ENCODE measurements around the gene KY.
A peak's percentile ranks its signal among the peaks of the same experiment; 100 is the strongest.
"Not testable (repeated sequence)": the region's sequence is repeated elsewhere in the genome, so short reads cannot be mapped to it uniquely, and the experiment has no call there.

KY gene

DNA sequence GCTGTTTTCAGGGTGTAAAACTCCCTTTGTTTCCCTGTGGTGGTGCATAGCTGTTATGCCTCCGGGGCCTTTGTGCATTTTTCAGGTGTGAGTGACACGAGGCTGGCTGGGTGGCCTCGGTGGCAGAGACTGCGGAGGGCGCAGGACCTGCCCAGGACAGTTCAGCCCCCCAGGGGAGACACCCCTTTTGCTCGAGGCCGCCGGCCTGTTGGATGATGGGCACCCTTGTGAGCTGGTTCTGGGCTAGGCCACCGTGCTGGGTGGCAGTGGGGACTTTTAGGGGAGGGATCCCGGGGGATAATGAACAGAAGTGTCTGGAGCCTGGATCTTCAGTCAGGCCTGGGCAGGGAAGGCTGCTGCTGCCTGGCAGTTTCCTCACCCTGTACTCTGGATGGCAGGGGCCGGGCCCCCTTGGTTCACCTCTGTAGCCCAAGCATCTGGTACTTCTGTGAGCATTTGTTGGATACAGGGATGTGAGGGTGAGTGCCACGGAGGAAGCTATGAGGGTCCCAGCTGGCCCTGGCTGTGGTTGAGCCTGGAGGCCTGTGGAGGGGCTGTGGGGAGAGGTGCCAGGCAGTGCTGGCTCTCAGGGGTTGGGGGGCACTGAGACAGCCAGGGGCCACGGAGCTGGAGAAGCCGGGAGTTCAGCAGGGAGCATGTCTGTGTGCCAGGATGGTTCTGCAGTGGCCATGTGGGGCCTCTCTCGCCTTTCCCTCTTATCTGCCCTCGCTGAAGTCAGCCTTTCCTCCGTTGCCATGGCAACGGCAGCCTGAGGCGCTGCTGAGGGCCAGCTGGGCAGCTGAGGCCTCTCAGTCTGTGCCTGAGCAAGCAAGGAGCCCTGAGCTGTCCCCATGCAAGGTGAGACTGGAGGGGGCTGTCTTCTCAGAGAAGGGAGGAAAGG, 49.0 kb downstream of the KY start:
- no peak overlapping the region for H3K27ac ChIP-seq (ENCODE audit: insufficient read depth in 1 of 2, low read depth in 1 of 2, low read length in 2 of 2, poor library complexity in 1 of 2, severe bottlenecking in 2 of 2)
- 78% methylated on average over 12 of the region's 19 CpGs for WGBS (ENCODE audit: insufficient coverage)
- peak in 2 of 3 donors; percentile 7 to 16 for DNase-seq

DNA sequence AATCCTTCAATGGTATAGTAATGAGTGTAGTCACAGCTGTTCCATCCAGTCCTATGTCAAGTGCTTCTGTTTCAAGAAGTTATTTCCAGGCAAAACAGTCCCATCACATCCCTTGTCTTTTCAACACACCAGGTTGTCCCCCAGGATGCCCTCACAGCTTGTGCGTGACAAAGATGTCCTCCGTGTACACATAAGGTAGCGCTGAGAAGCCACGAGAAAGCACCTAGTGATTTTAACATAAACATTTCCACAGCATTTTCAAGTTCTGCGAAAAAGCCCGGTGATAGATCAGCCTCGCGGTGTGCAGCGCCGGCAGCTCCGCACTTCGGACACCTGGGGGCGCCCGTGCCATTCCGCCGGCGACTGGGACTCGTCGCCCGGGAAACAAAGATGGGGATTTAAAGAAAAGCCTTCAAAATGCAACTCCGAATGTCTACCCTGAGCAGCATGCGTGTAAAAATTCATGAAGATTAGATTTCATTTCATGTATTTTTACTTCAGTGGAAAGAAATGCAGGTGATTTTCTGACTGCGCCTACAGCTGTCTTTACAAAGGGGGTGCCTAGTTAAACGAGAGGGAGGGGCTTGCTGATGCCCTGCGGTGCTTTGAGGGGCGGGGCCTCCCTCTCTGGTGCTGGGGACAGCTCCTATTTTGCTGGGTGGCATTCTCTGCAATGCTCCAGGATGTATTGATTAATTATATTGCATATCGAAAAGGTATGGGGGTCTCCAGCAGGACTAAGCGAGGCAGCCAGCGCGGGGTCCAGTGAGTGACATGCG, 49.9 kb downstream of the KY start:
- Histone ChIP-seq H3K27ac (ENCODE audit: insufficient read depth in 1 of 2, low read depth in 1 of 2, low read length in 2 of 2, poor library complexity in 1 of 2, severe bottlenecking in 2 of 2) (no peak overlapping the region), H3K27me3 (replicated peaks in 2 of 5; ENCODE audit: control insufficient read depth in 4 of 5, insufficient read depth in 5 of 5, low read length in 4 of 5) (no peaks in the 10 kb centered on the region), H3K36me3 (ENCODE audit: control insufficient read depth in 4 of 4, insufficient read depth in 4 of 4, low read length in 3 of 4) (no peaks in the 10 kb centered on the region), H3K9me3 (ENCODE audit: control extremely low read depth in 1 of 5, control insufficient read depth in 4 of 5, insufficient read depth in 2 of 5, low read depth in 1 of 5, low read length in 4 of 5) (peaks cover 0 to 2% (median 0%) of the 10 kb centered on the region in 5 experiments), H3K4me1 (ENCODE audit: control extremely low read depth in 1 of 4, control insufficient read depth in 4 of 4, insufficient read depth in 4 of 4, low read length in 3 of 4) (peaks cover 0 to 44% (median 20%) of the 10 kb centered on the region in 4 experiments), H3K4me3 (ENCODE audit: control insufficient read depth in 1 of 7, extremely low read depth in 1 of 7, insufficient read depth in 4 of 7, low read depth in 2 of 7, low read length in 6 of 7) (peak overlapping the region in 2 of 7 experiments; percentile 14 to 43)
- CTCF ChIA-PET: interaction anchor here (0.7 to 10.9 kb wide), 23 partner anchors 8 to 1295 kb away, joined by 3 to 238 read pairs (median 4); partner anchors contain the start of gene KY
- POLR2A ChIA-PET: interaction anchor here (0.6 kb wide), 1 partner anchor 1902 kb away, joined by 3 read pairs; no protein-coding TSS in a partner anchor
- DNase-seq: peak; percentile 59 to 83 (median 83)
- WGBS (ENCODE audit: insufficient coverage): 11% methylated on average over 26 of the region's 31 CpGs

More for the DNA sequence above, 49.0 kb downstream of the KY start:
- POLR2A ChIA-PET: interaction anchor here (0.6 kb wide), 1 partner anchor 1901 kb away, joined by 3 read pairs; no protein-coding TSS in a partner anchor
- no peaks in the 10 kb centered on the region for H3K27me3 ChIP-seq (replicated peaks in 2 of 5; ENCODE audit: control insufficient read depth in 4 of 5, insufficient read depth in 5 of 5, low read length in 4 of 5)
- no peak overlapping the region for H3K4me3 ChIP-seq (ENCODE audit: control insufficient read depth in 1 of 7, extremely low read depth in 1 of 7, insufficient read depth in 4 of 7, low read depth in 2 of 7, low read length in 6 of 7)
- peaks cover under 1 to 53% (median 29%) of the 10 kb centered on the region in 4 experiments for H3K4me1 ChIP-seq (ENCODE audit: control extremely low read depth in 1 of 4, control insufficient read depth in 4 of 4, insufficient read depth in 4 of 4, low read length in 3 of 4)
- no peaks in the 10 kb centered on the region for H3K36me3 ChIP-seq (ENCODE audit: control insufficient read depth in 4 of 4, insufficient read depth in 4 of 4, low read length in 3 of 4)
- no peaks in the 10 kb centered on the region for H3K9me3 ChIP-seq (ENCODE audit: control extremely low read depth in 1 of 5, control insufficient read depth in 4 of 5, insufficient read depth in 2 of 5, low read depth in 1 of 5, low read length in 4 of 5)
- CTCF ChIA-PET: interaction anchor here (1.1 to 10.9 kb wide), 18 partner anchors 9 to 163 kb away, joined by 3 to 238 read pairs (median 5); partner anchors contain the start of gene KY

DNA sequence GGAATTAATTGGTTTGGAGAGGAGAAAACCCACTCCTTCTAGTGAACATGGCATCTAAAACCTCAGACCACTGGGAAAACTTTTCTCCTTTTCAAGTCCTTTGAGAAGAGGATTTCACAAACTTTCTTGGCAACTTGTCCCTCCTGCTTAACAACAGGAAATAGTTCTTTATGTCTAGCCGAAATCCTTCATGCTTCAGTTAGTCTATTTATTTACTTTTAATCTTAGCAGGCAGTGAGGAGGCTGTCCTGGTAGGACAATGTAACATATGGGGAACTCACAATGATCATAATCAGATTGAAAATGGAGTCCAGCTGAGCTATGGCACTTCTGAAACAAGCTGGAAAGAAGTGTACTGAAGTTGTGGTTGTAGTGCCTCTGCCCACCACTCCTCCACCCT, 50.6 kb downstream of the KY start:
- Histone ChIP-seq H3K27me3 (replicated peaks in 2 of 5; ENCODE audit: control insufficient read depth in 4 of 5, insufficient read depth in 5 of 5, low read length in 4 of 5) (no peaks in the 10 kb centered on the region), H3K4me1 (ENCODE audit: control extremely low read depth in 1 of 4, control insufficient read depth in 4 of 4, insufficient read depth in 4 of 4, low read length in 3 of 4) (peaks cover 0 to 37% (median 14%) of the 10 kb centered on the region in 4 experiments), H3K27ac (ENCODE audit: insufficient read depth in 1 of 2, low read depth in 1 of 2, low read length in 2 of 2, poor library complexity in 1 of 2, severe bottlenecking in 2 of 2) (no peak overlapping the region), H3K9me3 (ENCODE audit: control extremely low read depth in 1 of 5, control insufficient read depth in 4 of 5, insufficient read depth in 2 of 5, low read depth in 1 of 5, low read length in 4 of 5) (peaks cover 0 to 2% (median 0%) of the 10 kb centered on the region in 5 experiments), H3K4me3 (ENCODE audit: control insufficient read depth in 1 of 7, extremely low read depth in 1 of 7, insufficient read depth in 4 of 7, low read depth in 2 of 7, low read length in 6 of 7) (no peak overlapping the region), H3K36me3 (ENCODE audit: control insufficient read depth in 4 of 4, insufficient read depth in 4 of 4, low read length in 3 of 4) (no peaks in the 10 kb centered on the region)
- WGBS (ENCODE audit: insufficient coverage): no CpG with 5 or more reads among the region's 1 CpG
- DNase-seq: peak in 1 of 3 donors; percentile 24
- ChIA-PET CTCF (interaction anchor here (0.6 to 10.9 kb wide), 19 partner anchors 13 to 1295 kb away, joined by 3 to 238 read pairs (median 5); partner anchors contain the start of gene KY), POLR2A (no interaction called here)

DNA sequence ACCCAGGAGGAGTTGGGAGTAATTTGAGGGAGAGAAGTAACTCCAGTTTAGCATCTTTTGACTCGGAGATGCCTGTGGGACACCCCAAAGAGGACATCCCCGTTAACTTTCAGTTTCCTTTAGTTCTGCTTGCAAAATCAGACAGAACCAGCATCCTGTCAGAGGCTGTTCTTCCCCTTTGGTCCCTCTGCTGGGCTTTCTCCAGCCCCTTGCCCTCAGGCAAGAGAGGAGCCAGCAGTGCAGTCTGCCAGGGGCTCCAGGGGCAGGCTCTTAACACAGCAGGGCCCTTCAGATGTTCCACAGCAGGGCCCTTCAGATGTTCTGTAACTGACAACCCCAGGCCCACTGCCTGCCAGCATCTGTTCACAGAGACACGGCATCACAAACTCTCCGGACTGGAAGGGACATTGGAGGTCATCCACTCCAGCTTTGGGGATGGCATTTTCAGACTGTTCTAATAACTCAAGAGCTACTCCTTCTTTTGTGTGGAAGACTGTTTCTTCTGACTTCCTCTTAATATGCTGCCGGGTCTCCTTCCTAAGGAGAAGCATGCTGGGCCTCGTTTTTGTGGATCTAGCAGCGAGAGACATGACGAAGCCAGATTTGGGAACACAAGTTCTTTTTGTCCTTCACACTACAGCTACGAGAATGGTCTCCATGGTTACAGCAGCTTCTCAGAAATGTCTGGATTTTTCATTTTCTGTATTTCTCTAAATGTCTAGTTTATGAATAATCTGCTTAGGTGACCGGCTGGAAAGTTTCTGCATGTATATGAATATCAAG, 51.9 kb downstream of the KY start:
- no peaks in the 10 kb centered on the region for H3K36me3 ChIP-seq (ENCODE audit: control insufficient read depth in 4 of 4, insufficient read depth in 4 of 4, low read length in 3 of 4)

DNA sequence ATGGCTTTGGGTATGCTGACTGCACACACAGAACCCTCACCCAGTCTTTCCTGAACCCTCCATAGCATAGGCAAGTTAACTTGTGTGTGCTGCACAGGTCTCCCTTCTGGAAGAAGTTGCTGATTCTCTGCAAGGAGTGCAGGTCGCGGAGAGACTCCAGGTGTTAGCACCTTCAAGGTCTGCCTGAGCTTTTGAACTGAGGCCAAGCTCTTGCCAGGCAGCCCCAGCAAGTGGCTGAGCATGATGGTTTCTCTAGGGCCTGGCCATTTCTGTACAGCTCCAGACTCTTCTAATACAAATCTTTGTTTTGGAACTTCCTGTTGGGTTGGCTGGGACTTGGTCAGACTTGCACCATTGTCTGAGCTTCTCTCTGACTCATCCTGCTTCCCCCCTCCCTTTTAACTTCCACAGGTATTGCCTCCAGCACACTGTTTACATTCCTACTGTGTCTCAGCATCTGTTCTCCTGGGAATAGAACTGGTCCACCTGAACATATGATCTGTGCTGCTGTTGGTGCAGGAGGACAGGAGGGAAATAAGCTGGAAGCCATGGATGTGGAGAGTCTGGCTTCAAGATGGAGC, 53.3 kb downstream of the KY start:
- POLR2A ChIA-PET: no interaction called here
- H3K36me3 ChIP-seq (ENCODE audit: control insufficient read depth in 4 of 4, insufficient read depth in 4 of 4, low read length in 3 of 4): no peaks in the 10 kb centered on the region
- peaks cover 0 to 13% (median 2%) of the 10 kb centered on the region in 4 experiments for H3K4me1 ChIP-seq (ENCODE audit: control extremely low read depth in 1 of 4, control insufficient read depth in 4 of 4, insufficient read depth in 4 of 4, low read length in 3 of 4)
- 100% methylated on average over 2 of the region's 2 CpGs for WGBS (ENCODE audit: insufficient coverage)
- H3K27me3 ChIP-seq (replicated peaks in 2 of 5; ENCODE audit: control insufficient read depth in 4 of 5, insufficient read depth in 5 of 5, low read length in 4 of 5): no peaks in the 10 kb centered on the region
- peaks cover 0 to 2% (median 0%) of the 10 kb centered on the region in 5 experiments for H3K9me3 ChIP-seq (ENCODE audit: control extremely low read depth in 1 of 5, control insufficient read depth in 4 of 5, insufficient read depth in 2 of 5, low read depth in 1 of 5, low read length in 4 of 5)
- no peak for DNase-seq
- CTCF ChIA-PET: interaction anchor here (1.0 to 1.3 kb wide), 3 partner anchors 42 to 158 kb away, joined by 4 to 10 read pairs (median 6); no protein-coding TSS in a partner anchor
- H3K4me3 ChIP-seq (ENCODE audit: control insufficient read depth in 1 of 7, extremely low read depth in 1 of 7, insufficient read depth in 4 of 7, low read depth in 2 of 7, low read length in 6 of 7): no peak overlapping the region
- H3K27ac ChIP-seq (ENCODE audit: insufficient read depth in 1 of 2, low read depth in 1 of 2, low read length in 2 of 2, poor library complexity in 1 of 2, severe bottlenecking in 2 of 2): no peak overlapping the region

More for the DNA sequence above, 51.9 kb downstream of the KY start:
- Histone ChIP-seq H3K27me3 (replicated peaks in 2 of 5; ENCODE audit: control insufficient read depth in 4 of 5, insufficient read depth in 5 of 5, low read length in 4 of 5) (no peaks in the 10 kb centered on the region), H3K4me3 (ENCODE audit: control insufficient read depth in 1 of 7, extremely low read depth in 1 of 7, insufficient read depth in 4 of 7, low read depth in 2 of 7, low read length in 6 of 7) (no peak overlapping the region), H3K9me3 (ENCODE audit: control extremely low read depth in 1 of 5, control insufficient read depth in 4 of 5, insufficient read depth in 2 of 5, low read depth in 1 of 5, low read length in 4 of 5) (peaks cover 0 to 2% (median 0%) of the 10 kb centered on the region in 5 experiments), H3K27ac (ENCODE audit: insufficient read depth in 1 of 2, low read depth in 1 of 2, low read length in 2 of 2, poor library complexity in 1 of 2, severe bottlenecking in 2 of 2) (no peak overlapping the region), H3K4me1 (ENCODE audit: control extremely low read depth in 1 of 4, control insufficient read depth in 4 of 4, insufficient read depth in 4 of 4, low read length in 3 of 4) (peaks cover 0 to 28% (median 12%) of the 10 kb centered on the region in 4 experiments)
- ChIA-PET CTCF (interaction anchor here (1.0 to 10.9 kb wide), 3 partner anchors 20 to 156 kb away, joined by 3 to 238 read pairs (median 27); no protein-coding TSS in a partner anchor), POLR2A (no interaction called here)
- no peak for DNase-seq
- WGBS (ENCODE audit: insufficient coverage): 83% methylated on average over 8 of the region's 10 CpGs

DNA sequence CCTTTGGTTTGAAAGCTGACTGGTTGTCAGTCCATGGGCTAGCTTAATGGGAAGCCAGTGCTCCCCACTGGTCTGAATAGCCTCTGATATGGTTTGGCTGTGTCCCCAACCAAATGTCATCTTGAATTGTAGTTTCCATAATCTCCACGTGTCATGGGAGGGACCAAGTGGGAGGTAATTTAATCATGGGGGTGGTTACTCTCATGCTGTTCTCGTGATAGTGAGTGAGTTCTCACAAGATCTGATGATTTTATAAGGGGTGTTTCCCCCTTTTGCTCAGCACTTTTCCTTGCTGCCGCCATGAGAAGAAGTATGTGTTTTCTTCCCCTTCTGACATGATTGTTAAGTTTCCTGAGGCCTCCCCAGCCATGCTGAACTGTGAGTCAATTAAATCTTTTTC, 55.8 kb downstream of the KY start:
- H3K27me3 ChIP-seq (replicated peaks in 2 of 5; ENCODE audit: control insufficient read depth in 4 of 5, insufficient read depth in 5 of 5, low read length in 4 of 5); H3K4me1 ChIP-seq (ENCODE audit: control extremely low read depth in 1 of 4, control insufficient read depth in 4 of 4, insufficient read depth in 4 of 4, low read length in 3 of 4); DNase-seq; H3K9me3 ChIP-seq (ENCODE audit: control extremely low read depth in 1 of 5, control insufficient read depth in 4 of 5, insufficient read depth in 2 of 5, low read depth in 1 of 5, low read length in 4 of 5); POLR2A ChIA-PET; H3K36me3 ChIP-seq (ENCODE audit: control insufficient read depth in 4 of 4, insufficient read depth in 4 of 4, low read length in 3 of 4); H3K27ac ChIP-seq (ENCODE audit: insufficient read depth in 1 of 2, low read depth in 1 of 2, low read length in 2 of 2, poor library complexity in 1 of 2, severe bottlenecking in 2 of 2): not testable (repeated sequence)
- CTCF ChIA-PET: interaction anchor here (0.6 to 1.2 kb wide), 2 partner anchors 9 to 46 kb away, joined by 3 to 4 read pairs; no protein-coding TSS in a partner anchor
- H3K4me3 ChIP-seq (ENCODE audit: control insufficient read depth in 1 of 7, extremely low read depth in 1 of 7, insufficient read depth in 4 of 7, low read depth in 2 of 7, low read length in 6 of 7): peak overlapping the region in 1 of 7 experiments; percentile 10
- WGBS (ENCODE audit: insufficient coverage): 100% methylated on average over 1 of the region's 3 CpGs

Measured in common myeloid progenitor, CD34-positive (primary cell).